ENCODE results near the gene MORN3. TPM values are rescaled to one million over a fixed set of nuclear protein-coding genes. Genes with fewer than 3 reads are reported as not detected.

MORN3 gene
- polyA plus RNA-seq, 1 donor from 2014 or later, result 3.4 TPM

- TF ChIP-seq REST (IDR thresholded peaks at IDR 0.05; ENCODE audit: borderline replicate concordance), result no peak
- no peak for TF ChIP-seq SMC3 (conservative IDR thresholded peaks at IDR 0.05; ENCODE audit: poor library complexity)
- Histone ChIP-seq H3K27me3 (ENCODE audit: insufficient read depth, low read depth, low read length) (no peaks in the 10 kb centered on the region), H3K9me2 (ENCODE audit: insufficient read depth, low read length) (no peaks in the 10 kb centered on the region), H3K9ac (ENCODE audit: low read length) (no peak overlapping the region), H3K27ac (ENCODE audit: low read length) (no peak overlapping the region), H2AFZ (ENCODE audit: low read depth, low read length) (no peak overlapping the region), H4K20me1 (ENCODE audit: insufficient read depth) (no peaks in the 10 kb centered on the region), H3K4me2 (ENCODE audit: low read length) (no peak overlapping the region), H3K4me3 (ENCODE audit: low read length) (no peak overlapping the region), H3K36me3 (ENCODE audit: insufficient read depth, low read length) (no peaks in the 10 kb centered on the region), H3F3A (ENCODE audit: insufficient read depth, low read length, poor library complexity, severe bottlenecking) (no peaks in the 10 kb centered on the region), H3K9me3 (ENCODE audit: low read length) (no peaks in the 10 kb centered on the region), H3K79me2 (replicated peaks; ENCODE audit: insufficient read depth, low read length) (no peaks in the 10 kb centered on the region)
Measured at GRCh38 chr12:121632069-121632970, 37.1 kb downstream of the MORN3 start.

GRCh38 chr12:121630791-121631355 lies 38.6 kb downstream of the MORN3 start:
- no peak overlapping the region for H2AFZ ChIP-seq (ENCODE audit: low read depth, low read length)
- TF ChIP-seq SMC3 (conservative IDR thresholded peaks at IDR 0.05; ENCODE audit: poor library complexity) (no peak), RAD21 (conservative IDR thresholded peaks at IDR 0.05) (no peak), POLR2AphosphoS5 (IDR thresholded peaks at IDR 0.05) (no peak), REST (IDR thresholded peaks at IDR 0.05; ENCODE audit: borderline replicate concordance) (no peak), MXI1 (conservative IDR thresholded peaks at IDR 0.05; ENCODE audit: poor library complexity, severe bottlenecking) (no peak), EP300 (conservative IDR thresholded peaks at IDR 0.05; ENCODE audit: poor library complexity, severe bottlenecking) (no peak), EZH2 (IDR thresholded peaks at IDR 0.05; ENCODE audit: borderline replicate concordance, insufficient read depth, low read length, poor library complexity, severe bottlenecking) (no peak)
- H3K9me3 ChIP-seq (ENCODE audit: low read length), result no peaks in the 10 kb centered on the region
- no peak overlapping the region for H3K27ac ChIP-seq (ENCODE audit: low read length)
- no peak overlapping the region for H3K4me3 ChIP-seq (ENCODE audit: low read length)
- H3K9ac ChIP-seq (ENCODE audit: low read length), result no peak overlapping the region
- H3K9me2 ChIP-seq (ENCODE audit: insufficient read depth, low read length), result no peaks in the 10 kb centered on the region
- H4K20me1 ChIP-seq (ENCODE audit: insufficient read depth), result no peaks in the 10 kb centered on the region
- no peak overlapping the region for H3K4me2 ChIP-seq (ENCODE audit: low read length)
- H3K36me3 ChIP-seq (ENCODE audit: insufficient read depth, low read length), result no peaks in the 10 kb centered on the region
- no peaks in the 10 kb centered on the region for H3F3A ChIP-seq (ENCODE audit: insufficient read depth, low read length, poor library complexity, severe bottlenecking)
- H3K27me3 ChIP-seq (ENCODE audit: insufficient read depth, low read depth, low read length), result no peaks in the 10 kb centered on the region
- no peaks in the 10 kb centered on the region for H3K79me2 ChIP-seq (replicated peaks; ENCODE audit: insufficient read depth, low read length)
